Stomach (tissue), 9 donors: ENCODE measurements around the gene TPRG1. TPM values are rescaled to one million over a fixed set of nuclear protein-coding genes. Genes with fewer than 3 reads are reported as not detected.

Experiments
- DNase-seq, 2 donors: peaks; one replicate each; pipeline versions ENCODE4 v3.0.0 to v3.0.0-alpha.2; 2013 to 2019
- H3K27ac ChIP-seq, 5 donors: fragments of 200-600 bp in 4 of 5; sonication (generic) in 4 of 5; one replicate each; pipeline ENCODE4 v1.5.1; 2013 to 2019; ENCODE audit warnings: mild to moderate bottlenecking in 1 of 5, moderate library complexity in 1 of 5
- H3K27me3 ChIP-seq, 3 donors: fragments of 200-600 bp; sonication (generic); one replicate each; pipeline ENCODE4 v1.5.1; 2017 to 2019; ENCODE audit warnings: mixed run types in 1 of 3
- H3K36me3 ChIP-seq, 4 donors: fragments of 200-600 bp; sonication (generic); 1 replicate in 3 of 4; 2 replicates in 1 of 4; pipeline ENCODE4 v1.5.1; 2016 to 2019
- H3K4me1 ChIP-seq, 4 donors: fragments of 200-600 bp; sonication (generic); one replicate each; pipeline ENCODE4 v1.5.1; 2016 to 2019
- H3K4me3 ChIP-seq, 4 donors: fragments of 200-600 bp; sonication (generic) in 3 of 4; one replicate each; pipeline ENCODE4 v1.5.1; 2016 to 2019; ENCODE audit warnings: mild to moderate bottlenecking in 1 of 4
- H3K9me3 ChIP-seq, 4 donors: fragments of 200-600 bp; sonication (generic); one replicate each; pipeline ENCODE4 v1.5.1; 2016 to 2019
- EP300 ChIP-seq: sonication (generic); formaldehyde crosslinking; IDR thresholded peaks from one replicate; pipeline ENCODE4 v1.6.1; 2017; ENCODE audit warnings: antibody characterized with exemption
- POLR2A ChIP-seq, 4 donors: fragments of 450-650 bp; IDR thresholded peaks; one replicate each; pipeline ENCODE4 v1.6.1; 2016; ENCODE audit warnings: antibody characterized with exemption in 4 of 4, control low read depth in 2 of 4, mild to moderate bottlenecking in 1 of 4, moderate library complexity in 1 of 4
- POLR2AphosphoS5 ChIP-seq, 3 donors: sonication (generic); formaldehyde crosslinking; IDR thresholded peaks; one replicate each; pipeline ENCODE4 v1.6.1; 2016; ENCODE audit warnings: antibody characterized with exemption in 3 of 3
- WGBS, 5 donors: extraction: QIAGEN DNeasy Blood & Tissue Kit in 3 of 5; methylation state at CpG; one replicate each; pipeline versions ENCODE4 v1.1.5 to v1.1.7; 2013 to 2018; 5-methylcytosine and 5-hydroxymethylcytosine counted together
- intact Hi-C: fragments of 100-400 bp; cut with DNase I; formaldehyde crosslinking; loops from one replicate; pipeline ENCODE4 v1.15.1; 2023; ENCODE audit warnings: low total_unique reads
- polyA plus RNA-seq, 3 donors: library from polyadenylated mRNA; stranded (reverse); fragments of 200-250 nt; gene quantifications; one replicate each; pipeline ENCODE4 v1.2.3, GENCODE V29; 2013
- total RNA-seq, 5 donors: library from RNA; depleted of rRNA; stranded (reverse); fragments of >200 nt; gene quantifications; one replicate each; pipeline versions ENCODE4 v1.1.0 to v1.2.3, GENCODE V29; 2014 to 2016
- TF ChIP-seq, protein P1 (sequence below), 7 experiments: fragments of 450-650 bp in 4 of 7; fragments of 200-600 bp in 3 of 7; sonication (generic) in 3 of 7; IDR thresholded peaks; one replicate each; pipeline ENCODE4 v1.5.1; 2016 to 2019; ENCODE audit warnings: antibody characterized with exemption in 7 of 7, control low read depth in 2 of 7, mild to moderate bottlenecking in 1 of 7
- donor health status: healthy with polysubstance abuse.
- donor health status: Bipolar disorder and iron deficiency.
- donor health status: healthy.

TPRG1 gene
- total and polyA plus RNA-seq, 8 donors: 1.2 to 20.9 (median 3.7) TPM

DNA sequence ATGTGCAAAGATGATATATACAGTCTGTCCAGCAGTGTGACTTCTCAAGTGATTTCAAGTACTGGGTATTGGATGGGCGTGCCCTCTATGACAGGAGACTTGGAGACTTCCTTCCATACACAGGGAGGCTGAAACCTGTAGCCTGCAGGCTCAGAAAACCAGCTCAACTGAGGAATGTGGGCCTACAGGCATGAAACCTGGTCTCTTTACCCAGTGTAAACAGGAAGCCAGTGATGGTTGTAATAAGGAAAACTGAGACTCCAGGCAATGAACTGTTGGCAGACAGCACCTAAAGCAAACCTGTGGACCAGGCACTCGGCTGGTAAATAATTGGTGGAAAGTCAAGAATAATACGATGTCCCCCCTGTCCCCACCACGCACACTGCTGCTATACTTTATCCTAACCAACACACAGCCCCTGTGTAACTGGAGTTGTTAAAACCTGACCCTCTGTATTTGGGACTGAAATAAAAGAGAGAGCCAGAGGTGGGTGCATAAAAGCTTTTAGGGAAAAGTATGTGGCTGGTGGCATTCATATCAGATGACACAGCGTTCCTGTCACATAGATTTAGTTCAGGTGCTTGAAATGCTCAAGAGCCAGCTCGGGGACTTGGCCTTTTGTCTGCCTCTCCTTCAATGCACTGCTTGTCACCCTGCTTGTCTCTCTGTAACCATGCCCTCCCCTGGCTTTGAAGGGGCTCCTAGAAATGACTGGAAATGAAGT is 144.7 kb downstream of the TPRG1 start:
- Histone ChIP-seq H3K4me3 (no peak overlapping the region), H3K4me1 (peaks cover 0 to 14% (median 6%) of the 10 kb centered on the region in 4 donors), H3K27ac (peak overlapping the region; percentile 19 to 71 (median 63)), H3K9me3 (no peaks in the 10 kb centered on the region), H3K27me3 (no peaks in the 10 kb centered on the region), H3K36me3 (no peaks in the 10 kb centered on the region)
- DNase-seq: peak; percentile 68 to 85
- WGBS, 5 donors: 24 to 48% (median 47%) methylated on average over 6 of the region's 6 CpGs
- TF ChIP-seq POLR2AphosphoS5 (IDR thresholded peaks at IDR 0.05): peak in 2 of 3 donors; percentile 13 to 53
- no peak for TF ChIP-seq EP300
- intact Hi-C loops: no loop called here

DNA sequence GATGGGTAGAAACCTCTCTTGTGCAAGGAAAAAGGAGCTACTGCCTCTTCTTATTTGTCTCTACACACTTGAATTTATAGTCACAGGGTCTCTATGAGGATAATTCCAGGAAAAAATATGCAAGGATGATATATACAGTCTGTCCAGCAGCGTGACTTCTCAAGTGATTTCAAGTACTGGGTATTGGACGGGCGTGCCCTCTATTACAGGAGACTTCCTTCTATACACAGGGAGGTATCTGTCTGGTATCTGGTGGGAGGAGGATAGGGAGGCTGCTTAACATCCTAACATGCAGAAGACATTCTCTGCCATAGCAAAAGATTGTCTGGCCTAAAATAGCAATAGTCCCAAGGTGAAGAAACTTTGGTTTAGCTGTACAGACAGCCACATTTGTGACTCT is 146.1 kb downstream of the TPRG1 start:
- TF ChIP-seq POLR2A (IDR thresholded peaks at IDR 0.05) (no peak), POLR2AphosphoS5 (IDR thresholded peaks at IDR 0.05) (no peak), EP300 (no peak)
- TF ChIP-seq, protein P1, sequence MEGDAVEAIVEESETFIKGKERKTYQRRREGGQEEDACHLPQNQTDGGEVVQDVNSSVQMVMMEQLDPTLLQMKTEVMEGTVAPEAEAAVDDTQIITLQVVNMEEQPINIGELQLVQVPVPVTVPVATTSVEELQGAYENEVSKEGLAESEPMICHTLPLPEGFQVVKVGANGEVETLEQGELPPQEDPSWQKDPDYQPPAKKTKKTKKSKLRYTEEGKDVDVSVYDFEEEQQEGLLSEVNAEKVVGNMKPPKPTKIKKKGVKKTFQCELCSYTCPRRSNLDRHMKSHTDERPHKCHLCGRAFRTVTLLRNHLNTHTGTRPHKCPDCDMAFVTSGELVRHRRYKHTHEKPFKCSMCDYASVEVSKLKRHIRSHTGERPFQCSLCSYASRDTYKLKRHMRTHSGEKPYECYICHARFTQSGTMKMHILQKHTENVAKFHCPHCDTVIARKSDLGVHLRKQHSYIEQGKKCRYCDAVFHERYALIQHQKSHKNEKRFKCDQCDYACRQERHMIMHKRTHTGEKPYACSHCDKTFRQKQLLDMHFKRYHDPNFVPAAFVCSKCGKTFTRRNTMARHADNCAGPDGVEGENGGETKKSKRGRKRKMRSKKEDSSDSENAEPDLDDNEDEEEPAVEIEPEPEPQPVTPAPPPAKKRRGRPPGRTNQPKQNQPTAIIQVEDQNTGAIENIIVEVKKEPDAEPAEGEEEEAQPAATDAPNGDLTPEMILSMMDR (IDR thresholded peaks at IDR 0.05): no peak
- Histone ChIP-seq H3K4me1 (peaks cover 0 to 14% (median 6%) of the 10 kb centered on the region in 4 donors), H3K27me3 (no peaks in the 10 kb centered on the region), H3K9me3 (no peaks in the 10 kb centered on the region), H3K4me3 (no peak overlapping the region), H3K27ac (no peak overlapping the region), H3K36me3 (no peaks in the 10 kb centered on the region)
- intact Hi-C loops: no loop called here
- WGBS, 5 donors: 78 to 92% (median 91%) methylated on average over 3 of the region's 3 CpGs
- DNase-seq: no peak

DNA sequence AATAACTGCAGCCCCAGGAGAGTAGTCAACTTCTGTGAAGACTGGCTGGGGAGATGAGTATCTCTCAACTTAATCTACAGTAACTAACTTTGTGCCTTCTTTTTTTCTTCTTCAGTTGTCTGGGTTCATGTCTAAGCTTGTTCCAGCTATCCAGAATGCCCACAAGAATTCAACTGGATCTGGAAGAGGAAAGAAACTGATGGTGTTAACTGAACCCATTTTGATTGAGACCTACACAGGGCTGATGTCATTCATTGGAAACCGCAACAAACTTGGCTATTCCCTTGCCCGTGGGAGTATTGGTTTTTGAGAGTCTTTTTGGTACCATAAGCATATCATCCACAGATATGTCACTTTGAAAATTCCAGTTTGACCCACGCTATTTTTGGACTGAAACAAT is 148.7 kb downstream of the TPRG1 start:
- H3K4me1 ChIP-seq: peaks cover 0 to 30% (median 18%) of the 10 kb centered on the region in 4 donors
- no peaks in the 10 kb centered on the region for H3K27me3 ChIP-seq
- TF ChIP-seq EP300: no peak
- no peak for TF ChIP-seq POLR2AphosphoS5 (IDR thresholded peaks at IDR 0.05)
- H3K9me3 ChIP-seq: no peaks in the 10 kb centered on the region
- H3K4me3 ChIP-seq: no peak overlapping the region
- WGBS, 5 donors: 89 to 98% (median 97%) methylated on average over 3 of the region's 3 CpGs
- H3K27ac ChIP-seq: no peak overlapping the region
- no peaks in the 10 kb centered on the region for H3K36me3 ChIP-seq
- intact Hi-C loops: no loop called here
- DNase-seq: no peak

DNA sequence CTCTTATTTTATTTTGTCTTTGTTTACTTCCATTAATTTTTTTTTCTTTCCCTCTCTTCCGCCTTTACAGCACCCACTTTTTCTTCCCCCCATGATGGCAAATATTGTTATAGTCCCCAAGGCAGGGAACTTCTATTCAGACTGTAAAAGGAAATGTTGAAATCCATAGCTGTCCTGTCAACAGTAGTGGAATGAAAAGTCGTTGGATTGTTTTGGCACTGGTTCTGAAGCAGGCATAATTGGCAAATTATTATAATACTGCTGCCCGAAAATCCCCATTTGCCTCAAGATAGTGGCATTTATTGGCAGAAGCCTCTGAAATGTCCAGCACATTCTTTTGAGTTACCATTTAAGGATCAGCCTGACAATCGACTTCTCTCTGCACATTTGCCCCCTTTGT is 150.6 kb downstream of the TPRG1 start:
- Histone ChIP-seq H3K4me1 (peaks cover 0 to 19% (median 12%) of the 10 kb centered on the region in 4 donors), H3K27me3 (no peaks in the 10 kb centered on the region), H3K36me3 (no peaks in the 10 kb centered on the region), H3K27ac (no peak overlapping the region), H3K9me3 (no peaks in the 10 kb centered on the region), H3K4me3 (no peak overlapping the region)
- intact Hi-C loops: no loop called here
- 25 to 45% (median 36%) methylated on average over 4 of the region's 4 CpGs for WGBS, 5 donors
- DNase-seq: no peak
- TF ChIP-seq, protein P1 (IDR thresholded peaks at IDR 0.05): no peak
- no peak for TF ChIP-seq EP300

DNA sequence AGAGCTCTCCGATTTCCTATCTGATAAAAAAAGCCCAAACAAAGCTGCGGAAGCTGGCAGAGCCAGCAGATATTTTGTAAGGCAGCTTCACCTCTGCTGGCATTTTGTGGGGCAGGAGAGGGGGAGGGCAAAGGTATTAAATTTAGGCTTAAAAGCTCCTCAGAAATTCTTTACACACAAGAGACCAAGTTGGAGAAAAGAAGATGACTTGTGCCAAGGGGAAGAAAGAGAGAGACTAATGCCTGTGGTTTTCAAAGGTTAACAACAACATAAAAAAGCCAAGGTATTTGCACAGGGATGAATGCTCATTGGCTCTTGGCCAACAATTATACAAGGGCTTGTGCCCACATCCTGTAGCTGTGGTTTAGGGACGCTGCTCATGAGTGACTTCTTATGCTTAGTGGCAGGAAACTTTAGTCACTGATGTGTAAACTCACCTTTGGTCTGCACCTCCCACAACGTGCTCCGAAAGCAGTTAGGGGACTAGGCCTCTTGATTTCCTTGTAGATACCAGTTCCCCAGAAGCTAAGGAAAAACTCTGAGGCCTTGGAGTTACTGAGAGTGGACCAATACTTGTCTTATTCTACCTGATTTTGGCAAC is 152.9 kb downstream of the TPRG1 start:
- Histone ChIP-seq H3K4me1 (peaks cover 0 to 19% (median 12%) of the 10 kb centered on the region in 4 donors), H3K27ac (peak overlapping the region; percentile 57 to 77 (median 61)), H3K9me3 (no peaks in the 10 kb centered on the region), H3K4me3 (no peak overlapping the region), H3K27me3 (no peaks in the 10 kb centered on the region), H3K36me3 (no peaks in the 10 kb centered on the region)
- no peak for TF ChIP-seq POLR2A (IDR thresholded peaks at IDR 0.05)
- TF ChIP-seq EP300: no peak
- TF ChIP-seq POLR2AphosphoS5 (IDR thresholded peaks at IDR 0.05): peak; percentile 1 to 96 (median 93)
- TF ChIP-seq, protein P1 (IDR thresholded peaks at IDR 0.05): no peak
- intact Hi-C loops: no loop called here
- WGBS, 5 donors: 9 to 25% (median 16%) methylated on average over 5 of the region's 5 CpGs
- peak; percentile 78 to 95 for DNase-seq
